GM18526 (cell line): ENCODE measurements around the gene MARCKSL1.

Experiments
- POLR2A ChIP-seq: IDR thresholded peaks from 3 replicates; pipeline ENCODE4 v1.6.1; 2011; ENCODE audit not compliant: insufficient read length; ENCODE audit errors: extremely low read depth

The MARCKSL1 gene

DNA sequence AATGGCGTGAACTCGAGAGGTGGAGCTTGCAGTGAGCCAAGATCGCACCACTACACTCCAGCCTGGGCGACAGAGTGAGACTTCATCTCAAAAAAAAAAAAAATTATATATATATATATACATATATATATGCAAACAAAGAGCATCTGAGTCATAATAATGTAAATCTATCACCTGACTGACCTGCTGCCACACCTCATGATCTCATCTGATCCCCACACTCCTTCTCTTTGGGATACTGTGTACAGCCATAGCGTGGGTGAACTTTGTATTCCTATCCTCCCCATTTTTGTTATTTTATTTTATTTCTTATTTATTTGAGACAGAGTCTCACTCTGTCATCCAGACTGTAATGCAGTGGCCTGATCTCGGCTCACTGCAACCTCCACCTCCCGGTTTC, 46.8 kb downstream of the MARCKSL1 start:
- no peak for TF ChIP-seq POLR2A

GRCh38 chr1:32286763-32287162, 49.3 kb downstream of the MARCKSL1 start:
- TF ChIP-seq POLR2A, result no peak

- TF ChIP-seq POLR2A, result no peak
Observed at GRCh38 chr1:32285658-32286057, 50.4 kb downstream of the MARCKSL1 start.
